ENCODE measurements around the gene PPIE. TPM values are rescaled to one million over a fixed set of nuclear protein-coding genes. Genes with fewer than 3 reads are reported as not detected.
"Not testable (repeated sequence)": the region's sequence is repeated elsewhere in the genome, so short reads cannot be mapped to it uniquely, and the experiment has no call there.

Gene PPIE
- total and polyA plus RNA-seq, 3 donors from 2014 or later = 71.5 to 109 (median 82.8) TPM

DNA sequence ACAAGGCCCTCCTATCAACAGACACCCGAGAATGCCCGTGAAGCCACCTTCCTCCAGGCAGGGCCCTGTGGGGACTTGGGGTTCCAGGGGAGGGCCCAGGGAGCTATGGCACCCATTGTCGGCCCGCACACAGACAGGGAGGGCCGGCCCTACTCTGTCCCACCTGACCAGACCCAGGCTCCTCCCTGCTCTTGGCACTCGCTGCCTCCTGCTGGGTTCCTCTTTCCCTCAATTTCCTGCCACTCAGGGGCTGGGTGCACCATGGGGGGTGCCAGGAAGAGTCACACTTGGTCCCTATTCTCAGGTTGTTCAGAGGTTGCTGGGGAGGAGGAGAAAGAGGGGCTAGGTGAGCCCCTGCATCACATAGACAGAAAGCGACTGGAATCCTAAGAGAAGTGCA, 40.5 kb downstream of the PPIE start:
- Histone ChIP-seq H3K27ac (no peak overlapping the region), H3K4me3 (no peak overlapping the region), H3K4me1 (no peaks in the 10 kb centered on the region), H3K27me3 (no peaks in the 10 kb centered on the region), H3K36me3 (ENCODE audit: low read depth, missing control alignments) (no peaks in the 10 kb centered on the region), H3K9me3 (no peaks in the 10 kb centered on the region)
- no peak for DNase-seq
- 94 to 100% methylated on average over 2 to 7 of the region's 7 CpGs for WGBS, 2 donors
- TF ChIP-seq POLR2A (IDR thresholded peaks at IDR 0.05) = no peak
- TF ChIP-seq, protein P1, sequence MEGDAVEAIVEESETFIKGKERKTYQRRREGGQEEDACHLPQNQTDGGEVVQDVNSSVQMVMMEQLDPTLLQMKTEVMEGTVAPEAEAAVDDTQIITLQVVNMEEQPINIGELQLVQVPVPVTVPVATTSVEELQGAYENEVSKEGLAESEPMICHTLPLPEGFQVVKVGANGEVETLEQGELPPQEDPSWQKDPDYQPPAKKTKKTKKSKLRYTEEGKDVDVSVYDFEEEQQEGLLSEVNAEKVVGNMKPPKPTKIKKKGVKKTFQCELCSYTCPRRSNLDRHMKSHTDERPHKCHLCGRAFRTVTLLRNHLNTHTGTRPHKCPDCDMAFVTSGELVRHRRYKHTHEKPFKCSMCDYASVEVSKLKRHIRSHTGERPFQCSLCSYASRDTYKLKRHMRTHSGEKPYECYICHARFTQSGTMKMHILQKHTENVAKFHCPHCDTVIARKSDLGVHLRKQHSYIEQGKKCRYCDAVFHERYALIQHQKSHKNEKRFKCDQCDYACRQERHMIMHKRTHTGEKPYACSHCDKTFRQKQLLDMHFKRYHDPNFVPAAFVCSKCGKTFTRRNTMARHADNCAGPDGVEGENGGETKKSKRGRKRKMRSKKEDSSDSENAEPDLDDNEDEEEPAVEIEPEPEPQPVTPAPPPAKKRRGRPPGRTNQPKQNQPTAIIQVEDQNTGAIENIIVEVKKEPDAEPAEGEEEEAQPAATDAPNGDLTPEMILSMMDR (IDR thresholded peaks at IDR 0.05) = no peak
- intact Hi-C loops (cut with DNase I; ENCODE audit: low total_unique reads) = no loop called here

DNA sequence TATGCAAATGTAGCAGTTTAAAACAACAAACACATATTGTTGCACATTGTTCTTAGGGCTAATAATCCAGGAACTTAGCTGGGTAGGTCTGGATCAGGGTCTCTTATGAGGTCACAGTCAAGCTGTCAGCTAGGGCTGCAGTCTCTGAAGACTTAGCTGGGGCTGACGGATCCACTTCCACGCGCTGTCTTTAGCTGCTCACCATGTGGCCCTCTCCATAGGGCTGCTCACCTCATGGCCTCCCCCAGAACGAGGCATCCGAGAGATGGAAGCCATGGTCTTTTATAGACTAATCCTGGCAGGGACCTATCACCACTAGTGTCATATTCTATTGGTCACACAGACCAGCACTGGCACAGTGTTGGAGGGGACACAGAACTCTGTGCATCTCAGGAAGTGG, 41.1 kb downstream of the PPIE start:
- intact Hi-C loops (cut with DNase I; ENCODE audit: low total_unique reads) = no loop called here
- Histone ChIP-seq H3K27ac (no peak overlapping the region), H3K4me1 (no peaks in the 10 kb centered on the region), H3K36me3 (ENCODE audit: low read depth, missing control alignments) (no peaks in the 10 kb centered on the region), H3K9me3 (no peaks in the 10 kb centered on the region), H3K4me3 (no peak overlapping the region), H3K27me3 (no peaks in the 10 kb centered on the region)
- DNase-seq = no peak
- WGBS, 2 donors = 86 to 93% methylated on average over 5 of the region's 5 CpGs
- TF ChIP-seq POLR2A (IDR thresholded peaks at IDR 0.05) = no peak
- TF ChIP-seq, protein P1 (IDR thresholded peaks at IDR 0.05) = no peak

DNA sequence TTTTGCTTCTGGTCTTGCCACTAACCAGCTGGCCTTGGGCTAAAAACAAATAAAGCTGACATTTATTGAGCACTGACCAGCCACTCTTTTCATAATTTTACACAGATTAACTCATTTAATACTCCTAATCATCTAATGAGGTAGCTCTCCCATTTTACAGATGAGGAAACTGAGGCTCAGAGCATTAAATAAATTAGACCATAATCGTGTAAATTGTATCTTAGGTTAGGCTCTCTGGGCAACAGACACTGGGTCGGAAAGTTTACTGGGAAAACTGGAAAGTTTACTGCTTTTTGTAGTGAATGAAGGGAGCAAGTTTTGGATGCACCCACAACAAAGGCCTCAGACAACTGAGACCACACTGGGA, 42.6 kb downstream of the PPIE start:
- intact Hi-C loops (cut with DNase I; ENCODE audit: low total_unique reads) = no loop called here
- H3K36me3 ChIP-seq (ENCODE audit: low read depth, missing control alignments) = no peaks in the 10 kb centered on the region
- no peaks in the 10 kb centered on the region for H3K27me3 ChIP-seq
- 85 to 94% methylated on average over 2 of the region's 2 CpGs for WGBS, 2 donors
- no peaks in the 10 kb centered on the region for H3K9me3 ChIP-seq
- H3K27ac ChIP-seq = no peak overlapping the region
- DNase-seq = no peak
- TF ChIP-seq, protein P1 (IDR thresholded peaks at IDR 0.05) = no peak
- TF ChIP-seq POLR2A (IDR thresholded peaks at IDR 0.05) = no peak
- no peak overlapping the region for H3K4me3 ChIP-seq
- H3K4me1 ChIP-seq = no peaks in the 10 kb centered on the region

DNA sequence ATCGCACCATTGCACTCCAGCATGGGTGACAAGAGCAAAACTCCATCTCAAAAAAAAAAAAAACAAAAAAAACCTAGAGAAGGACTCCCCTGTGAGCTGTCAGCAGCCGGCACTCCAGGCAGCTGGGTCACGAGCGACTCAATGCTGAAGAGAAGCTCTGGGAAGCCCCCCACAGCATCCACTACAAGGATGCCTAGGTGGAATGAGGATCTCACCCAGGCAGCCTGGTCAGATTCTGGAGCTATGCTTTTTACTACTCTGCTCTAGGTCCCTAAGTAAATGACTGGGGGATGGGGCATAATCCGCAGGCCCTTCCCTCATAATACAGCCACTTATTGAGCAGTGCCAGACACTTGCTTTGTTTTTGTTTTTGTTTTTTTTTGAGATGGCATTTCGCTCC, 43.4 kb downstream of the PPIE start:
- no peak for TF ChIP-seq POLR2A (IDR thresholded peaks at IDR 0.05)
- TF ChIP-seq, protein P1 (IDR thresholded peaks at IDR 0.05) = no peak
- intact Hi-C loops (cut with DNase I; ENCODE audit: low total_unique reads) = no loop called here
- 90 to 98% methylated on average over 6 of the region's 6 CpGs for WGBS, 2 donors
- Histone ChIP-seq H3K4me1 (no peaks in the 10 kb centered on the region), H3K27me3 (no peaks in the 10 kb centered on the region), H3K36me3 (ENCODE audit: low read depth, missing control alignments) (no peaks in the 10 kb centered on the region), H3K4me3 (no peak overlapping the region), H3K27ac (no peak overlapping the region), H3K9me3 (no peaks in the 10 kb centered on the region)
- DNase-seq = no peak

DNA sequence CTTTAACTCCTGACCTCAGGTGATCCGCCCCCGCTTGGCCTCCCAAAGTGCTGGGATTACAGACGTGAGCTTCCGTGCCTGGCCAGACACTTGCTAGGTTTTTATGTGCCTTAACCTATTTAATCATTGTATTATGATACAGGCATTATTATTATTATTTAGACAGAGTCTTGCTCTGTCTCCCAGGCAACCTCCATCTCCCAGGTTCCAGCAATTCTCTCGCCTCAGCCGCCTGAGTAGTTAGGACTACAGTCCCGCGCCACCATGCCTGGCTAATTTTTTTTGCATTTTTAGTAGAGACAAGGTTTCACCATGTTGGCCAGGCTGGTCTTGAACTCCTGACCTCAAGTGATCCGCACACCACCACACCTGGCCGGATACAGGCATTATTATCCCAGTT, 44.0 kb downstream of the PPIE start:
- DNase-seq; H3K36me3 ChIP-seq (ENCODE audit: low read depth, missing control alignments); intact Hi-C loops (cut with DNase I; ENCODE audit: low total_unique reads); H3K9me3 ChIP-seq; H3K27ac ChIP-seq; H3K4me1 ChIP-seq; H3K4me3 ChIP-seq; H3K27me3 ChIP-seq: not testable (repeated sequence)
- WGBS, 2 donors = 86 to 91% methylated on average over 10 of the region's 10 CpGs

DNA sequence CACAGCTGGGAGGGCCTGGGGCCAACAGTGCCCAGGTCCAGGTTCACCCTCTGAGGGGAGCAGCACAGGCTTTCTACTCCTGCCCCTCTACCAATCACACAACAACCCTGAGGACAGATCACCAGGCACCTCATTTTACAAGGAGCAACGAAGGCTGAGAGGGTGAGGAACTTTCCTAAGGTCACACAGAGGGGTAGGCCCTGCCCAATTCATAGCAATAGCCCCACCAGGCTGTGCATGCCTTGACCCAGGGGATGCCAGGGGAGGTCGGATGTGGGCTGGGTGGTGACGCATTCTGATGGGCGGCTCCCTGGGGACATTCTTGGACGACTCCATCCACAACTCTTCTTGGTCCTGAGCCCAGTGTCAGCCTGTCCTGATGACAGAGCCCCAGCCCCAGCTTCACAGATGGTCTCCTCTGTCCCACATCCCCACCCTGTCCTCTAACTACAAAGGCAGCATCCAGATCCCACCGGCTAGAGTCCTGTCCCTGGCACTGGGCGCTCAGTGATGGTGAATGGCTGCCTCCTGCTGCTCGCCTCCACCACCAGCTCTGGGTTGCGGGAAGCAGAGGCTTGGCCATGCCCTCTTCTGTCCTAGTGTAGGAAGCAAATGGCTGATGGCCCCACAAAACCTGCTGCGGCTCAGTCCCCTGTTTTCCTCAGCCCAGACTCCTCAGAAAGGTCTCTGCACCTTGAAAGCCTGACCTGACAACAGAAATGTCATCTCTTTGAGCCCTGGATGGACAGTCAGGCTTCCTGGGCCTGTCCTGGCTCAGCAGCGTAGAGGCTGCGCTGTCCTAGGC, 47.8 kb downstream of the PPIE start:
- intact Hi-C loops (cut with DNase I; ENCODE audit: low total_unique reads); H3K4me3 ChIP-seq; H3K36me3 ChIP-seq (ENCODE audit: low read depth, missing control alignments); H3K27me3 ChIP-seq; H3K4me1 ChIP-seq; H3K27ac ChIP-seq; H3K9me3 ChIP-seq; DNase-seq: not testable (repeated sequence)
- WGBS, 2 donors = 81 to 91% methylated on average over 4 to 12 of the region's 12 CpGs

DNA sequence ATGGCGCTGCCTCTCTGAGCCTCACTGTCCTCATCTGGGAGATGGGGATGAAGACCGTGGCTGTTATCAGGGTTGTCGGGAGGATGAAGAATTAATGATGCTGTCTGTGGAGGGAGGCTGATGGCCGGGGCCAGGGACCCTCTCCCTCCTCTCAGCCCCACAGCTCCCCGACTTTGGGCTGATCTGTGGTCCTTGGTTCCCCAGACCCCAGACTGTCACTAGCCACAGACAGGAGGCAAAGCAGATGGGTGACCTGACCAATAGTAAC, 48.4 kb downstream of the PPIE start:
- H3K4me1 ChIP-seq; H3K27me3 ChIP-seq; intact Hi-C loops (cut with DNase I; ENCODE audit: low total_unique reads); H3K27ac ChIP-seq; DNase-seq; H3K36me3 ChIP-seq (ENCODE audit: low read depth, missing control alignments); H3K9me3 ChIP-seq; H3K4me3 ChIP-seq: not testable (repeated sequence)
- WGBS, 2 donors = 91 to 96% methylated on average over 4 to 5 of the region's 5 CpGs
